ENCODE results near the gene TNC.

TNC gene

GRCh38 chr9:115158661-115159481, 40.9 kb upstream of the TNC start:
- H3K4me3 ChIP-seq (ENCODE audit: low read depth, low read length), result no peak overlapping the region

GRCh38 chr9:115157245-115157674, 39.3 kb upstream of the TNC start:
- TF ChIP-seq CTCF (IDR thresholded peaks at IDR 0.05; ENCODE audit: borderline replicate concordance, insufficient read depth, low read depth, low read length), result no peak
- H3K4me3 ChIP-seq (ENCODE audit: low read depth, low read length), result no peak overlapping the region

More at GRCh38 chr9:115158661-115159481, 40.9 kb upstream of the TNC start:
- TF ChIP-seq CTCF (IDR thresholded peaks at IDR 0.05; ENCODE audit: borderline replicate concordance, insufficient read depth, low read depth, low read length), result no peak

GRCh38 chr9:115155037-115155436, 37.1 kb upstream of the TNC start:
- TF ChIP-seq CTCF (IDR thresholded peaks at IDR 0.05; ENCODE audit: borderline replicate concordance, insufficient read depth, low read depth, low read length), result no peak
- H3K4me3 ChIP-seq (ENCODE audit: low read depth, low read length), result no peak overlapping the region

- TF ChIP-seq CTCF (IDR thresholded peaks at IDR 0.05; ENCODE audit: borderline replicate concordance, insufficient read depth, low read depth, low read length), result no peak
- no peak overlapping the region for H3K4me3 ChIP-seq (ENCODE audit: low read depth, low read length)
These were observed 36.7 kb upstream of the TNC start for GRCh38 chr9:115154617-115155016.

GRCh38 chr9:115152281-115152820, 34.4 kb upstream of the TNC start:
- no peak for TF ChIP-seq CTCF (IDR thresholded peaks at IDR 0.05; ENCODE audit: borderline replicate concordance, insufficient read depth, low read depth, low read length)
- H3K4me3 ChIP-seq (ENCODE audit: low read depth, low read length), result no peak overlapping the region

GRCh38 chr9:115148721-115149120, 30.8 kb upstream of the TNC start:
- H3K4me3 ChIP-seq (ENCODE audit: low read depth, low read length), result no peak overlapping the region
- TF ChIP-seq CTCF (IDR thresholded peaks at IDR 0.05; ENCODE audit: borderline replicate concordance, insufficient read depth, low read depth, low read length), result no peak

GRCh38 chr9:115146581-115147021, 28.6 kb upstream of the TNC start:
- no peak overlapping the region for H3K4me3 ChIP-seq (ENCODE audit: low read depth, low read length)
- TF ChIP-seq CTCF (IDR thresholded peaks at IDR 0.05; ENCODE audit: borderline replicate concordance, insufficient read depth, low read depth, low read length), result no peak
